HL-60/S4 (cell line): ENCODE results near the gene NKTR.
"Not testable (repeated sequence)": the region's sequence is repeated elsewhere in the genome, so short reads cannot be mapped to it uniquely, and the experiment has no call there.

Experiments
- in situ Hi-C: fragments of 300-500 bp; cut with MboI; formaldehyde crosslinking; loops from 2 replicates; pipeline ENCODE4 v1.14.3; 2022; ENCODE audit warnings: low sequenced_read_pairs

The NKTR gene

DNA sequence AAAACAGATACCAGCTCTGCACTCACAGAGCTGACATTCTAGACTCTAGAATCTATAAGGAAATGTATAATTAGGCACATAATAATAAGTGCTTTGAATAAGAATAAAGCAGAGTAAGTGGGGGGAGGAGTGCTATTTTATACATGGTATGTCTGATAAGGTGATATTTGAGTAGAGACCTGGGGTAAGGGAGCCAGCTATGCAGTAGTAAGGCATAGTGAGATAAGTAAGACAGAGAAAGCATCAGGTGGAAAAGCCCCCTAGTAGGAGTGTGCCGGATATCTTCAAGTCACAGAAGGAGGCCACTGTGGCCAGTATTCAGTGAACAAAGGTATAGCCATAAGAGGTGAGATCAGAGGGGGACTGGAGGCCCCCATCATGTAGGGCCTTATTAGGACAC, 6.9 kb upstream of the NKTR start:
- in situ Hi-C loops: no loop called here

GRCh38 chr3:42595682-42596081, 4.8 kb upstream of the NKTR start:
- in situ Hi-C loops: no loop called here

GRCh38 chr3:42597098-42597497, 3.4 kb upstream of the NKTR start:
- in situ Hi-C loops: not testable (repeated sequence)

- in situ Hi-C loops: no loop called here
Measured at GRCh38 chr3:42600958-42601675, 631 bp downstream of the NKTR start.

GRCh38 chr3:42601896-42602581, 1.6 kb downstream of the NKTR start:
- in situ Hi-C loops: no loop called here

DNA sequence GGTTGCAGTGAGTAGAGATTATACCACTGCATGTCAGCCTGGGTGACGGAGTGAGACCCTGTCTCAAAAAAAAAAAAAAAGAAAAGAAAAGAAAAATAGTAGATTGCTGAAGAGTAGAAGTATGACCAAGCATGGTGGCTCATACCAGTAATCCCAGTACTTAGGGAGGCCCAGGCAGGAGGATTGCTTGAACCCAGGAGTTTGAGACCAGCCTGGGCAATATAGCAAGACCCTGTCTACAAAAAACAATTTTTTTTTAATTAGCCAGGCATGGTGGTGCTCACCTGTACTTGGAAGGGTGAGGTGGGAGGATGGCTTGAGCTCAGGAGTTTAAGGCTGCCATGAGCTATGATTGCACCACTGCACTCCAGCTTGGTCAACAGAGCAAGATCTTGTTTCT, 2.5 kb downstream of the NKTR start:
- in situ Hi-C loops: no loop called here

GRCh38 chr3:42605546-42606173, 5.2 kb downstream of the NKTR start:
- in situ Hi-C loops: no loop called here

GRCh38 chr3:42608581-42608980, 8.1 kb downstream of the NKTR start:
- in situ Hi-C loops: no loop called here

DNA sequence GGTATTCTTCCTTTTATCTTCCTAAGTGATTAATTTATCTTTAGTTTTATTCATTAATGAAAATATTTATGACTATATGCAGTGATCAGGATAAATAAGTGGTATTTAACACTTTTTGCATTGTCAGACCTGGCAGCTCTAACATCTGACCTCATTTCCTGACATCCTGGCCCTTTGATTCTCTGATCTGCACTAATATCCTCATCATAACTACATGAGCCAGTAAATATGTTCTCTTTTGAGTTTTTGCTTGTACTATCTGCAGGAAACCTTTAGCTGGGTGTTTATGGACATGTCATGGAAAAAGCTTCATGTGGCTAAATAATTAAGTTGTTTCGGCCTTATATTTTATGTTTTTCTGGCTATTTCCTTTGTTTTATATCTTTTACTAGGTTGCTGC, 10.5 kb downstream of the NKTR start:
- in situ Hi-C loops: no loop called here

- in situ Hi-C loops: no loop called here
Measured at GRCh38 chr3:42612217-42612616, 11.7 kb downstream of the NKTR start.

- in situ Hi-C loops: no loop called here
Measured at GRCh38 chr3:42612928-42613327, 12.4 kb downstream of the NKTR start.

DNA sequence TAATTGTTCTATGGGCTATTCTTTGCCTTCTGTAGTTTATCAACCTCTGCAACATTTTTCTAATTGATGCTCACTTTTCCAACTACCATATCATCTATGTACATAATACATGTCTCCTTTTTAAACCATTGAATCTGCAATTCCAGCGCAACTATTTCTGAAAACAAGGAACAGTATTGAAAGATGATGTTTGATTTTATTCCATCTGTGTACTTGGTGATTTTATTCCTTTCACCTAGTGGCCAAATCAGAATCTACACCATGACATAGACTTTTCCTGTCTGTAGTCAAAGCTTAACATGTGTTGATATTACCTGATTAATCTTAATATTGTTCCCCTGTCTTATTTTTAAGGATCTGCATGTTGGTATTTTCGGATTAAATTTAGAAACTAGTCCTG, 13.0 kb downstream of the NKTR start:
- in situ Hi-C loops: no loop called here

DNA sequence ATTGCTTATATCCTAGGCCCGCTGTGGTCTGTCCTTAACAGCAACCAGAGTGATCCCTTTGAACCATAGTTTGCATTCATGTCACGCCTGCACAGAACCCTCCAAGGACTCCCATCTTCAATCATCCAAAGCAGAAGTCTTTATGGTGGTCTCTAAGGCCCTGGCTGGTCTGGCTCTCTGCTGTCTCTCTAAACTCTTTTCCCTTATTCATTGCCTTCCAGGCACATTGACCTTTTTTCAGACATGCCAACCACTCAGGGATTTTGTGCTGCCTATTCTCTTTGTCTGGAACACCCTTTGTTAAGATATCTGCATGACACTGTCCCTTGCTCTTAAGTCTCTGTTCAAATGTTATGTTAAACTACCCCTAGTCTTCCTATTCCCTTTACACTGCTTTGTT, 31.1 kb downstream of the NKTR start:
- in situ Hi-C loops: no loop called here

DNA sequence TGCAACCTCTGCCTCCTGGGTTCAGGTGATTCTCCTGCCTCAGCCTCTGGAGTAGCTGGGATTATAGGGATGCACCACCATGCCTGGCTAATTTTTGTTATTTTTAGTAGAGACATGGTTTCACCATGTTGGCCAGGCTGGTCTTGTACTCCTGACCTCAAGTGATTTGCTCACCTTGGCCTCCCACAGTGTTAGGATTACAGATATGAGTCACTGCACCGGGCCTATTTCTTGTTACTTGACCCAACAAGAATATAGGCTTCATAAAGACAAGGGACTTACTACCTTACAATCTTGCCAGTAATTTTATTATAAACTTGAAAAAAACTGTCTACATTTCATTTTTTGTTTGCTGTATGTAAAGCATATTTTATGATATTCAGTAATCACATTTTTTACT, 31.7 kb downstream of the NKTR start:
- in situ Hi-C loops: no loop called here

- in situ Hi-C loops: no loop called here
Measured at GRCh38 chr3:42633544-42633943, 33.1 kb downstream of the NKTR start.

GRCh38 chr3:42635111-42635510, 34.6 kb downstream of the NKTR start:
- in situ Hi-C loops: no loop called here

DNA sequence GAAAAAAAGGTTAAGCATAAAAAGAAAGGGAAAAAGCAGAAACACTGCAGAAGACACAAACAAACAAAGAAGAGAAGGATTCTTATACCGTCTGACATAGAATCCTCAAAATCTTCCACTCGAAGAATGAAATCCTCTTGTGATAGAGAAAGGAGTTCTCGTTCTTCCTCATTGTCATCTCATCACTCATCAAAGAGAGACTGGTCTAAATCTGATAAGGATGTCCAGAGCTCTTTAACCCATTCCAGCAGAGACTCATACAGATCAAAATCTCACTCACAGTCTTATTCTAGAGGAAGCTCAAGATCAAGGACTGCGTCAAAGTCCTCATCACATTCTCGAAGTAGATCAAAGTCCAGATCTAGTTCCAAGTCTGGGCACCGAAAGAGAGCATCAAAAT, 36.5 kb downstream of the NKTR start:
- in situ Hi-C loops: no loop called here

- in situ Hi-C loops: no loop called here
Measured at GRCh38 chr3:42638339-42638842, 37.9 kb downstream of the NKTR start.

- in situ Hi-C loops: no loop called here
Measured at GRCh38 chr3:42639192-42639591, 38.7 kb downstream of the NKTR start.

DNA sequence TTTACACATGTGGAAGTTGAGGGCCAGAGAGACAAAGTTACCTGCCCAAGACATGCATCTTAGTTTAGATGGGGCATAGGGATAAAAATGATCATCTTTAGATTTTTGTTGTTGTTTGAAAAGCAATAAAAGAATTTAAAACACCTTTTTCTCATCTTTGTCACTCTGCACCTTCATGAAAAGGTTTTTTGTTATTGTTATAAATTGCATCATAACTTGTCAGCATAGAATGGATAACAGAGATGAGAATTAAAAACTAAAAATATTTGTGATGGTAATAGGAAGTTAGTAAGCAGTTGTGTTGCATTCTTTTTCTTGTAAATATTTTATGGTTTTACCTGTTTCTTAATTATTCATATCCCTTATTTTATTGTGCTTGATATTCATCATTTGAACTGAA, 39.6 kb downstream of the NKTR start:
- in situ Hi-C loops: no loop called here

- in situ Hi-C loops: no loop called here
Measured at GRCh38 chr3:42640771-42641370, 40.4 kb downstream of the NKTR start.
